A549 (cell line): ENCODE results near the gene CTRB2.

Experiments
- CTCF ChIP-seq: fragments of >200 bp; sonication (Bioruptor Twin); formaldehyde crosslinking; IDR thresholded peaks from 3 replicates; pipeline ENCODE4 v1.5.1; 2016
- POLR2A ChIP-seq: IDR thresholded peaks from 2 replicates; pipeline ENCODE4 v1.6.1; 2012; ENCODE audit warnings: mild to moderate bottlenecking, low read length
- POLR2AphosphoS2 ChIP-seq: conservative IDR thresholded peaks from 2 replicates; pipeline ENCODE4 v1.6.1; 2012; ENCODE audit warnings: low read length, improper control_type of control experiment, inconsistent platforms

DNA sequence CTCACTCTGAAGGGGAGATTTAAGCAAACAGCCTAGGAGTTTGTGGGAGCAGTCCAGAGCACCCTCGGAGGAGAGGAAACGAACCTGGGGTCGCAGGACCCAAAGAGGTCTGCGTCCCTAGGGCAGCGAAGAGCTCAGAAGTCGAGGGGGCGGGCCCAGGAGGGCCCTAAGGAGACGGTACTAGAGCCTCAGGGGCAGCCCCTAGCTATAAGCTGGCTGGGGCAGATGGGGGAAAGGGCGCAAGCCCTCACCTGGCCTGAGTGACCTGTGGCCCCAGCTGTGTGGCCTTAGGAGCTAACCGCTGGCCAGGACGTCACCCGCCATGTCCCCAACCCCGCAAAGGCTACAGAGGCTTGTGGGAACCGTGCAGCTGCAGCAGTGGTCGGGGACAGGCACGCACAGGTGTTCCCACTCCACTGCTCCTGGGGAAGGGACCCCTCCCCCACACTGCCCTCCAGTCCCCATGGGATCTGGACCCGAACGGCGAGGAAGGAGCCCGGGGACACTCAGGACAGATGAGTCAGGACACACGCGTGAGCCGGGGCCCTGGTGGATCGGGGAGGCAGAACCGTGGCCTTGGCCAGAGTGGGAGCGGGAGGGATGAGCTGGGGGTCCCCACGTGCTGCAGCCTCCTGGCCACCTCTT is 2.0 kb upstream of the CTRB2 start:
- no peak for TF ChIP-seq CTCF
- no peak for TF ChIP-seq POLR2AphosphoS2
- TF ChIP-seq POLR2A = no peak
